ENCODE results near the gene CPT1C.

CPT1C gene

DNA sequence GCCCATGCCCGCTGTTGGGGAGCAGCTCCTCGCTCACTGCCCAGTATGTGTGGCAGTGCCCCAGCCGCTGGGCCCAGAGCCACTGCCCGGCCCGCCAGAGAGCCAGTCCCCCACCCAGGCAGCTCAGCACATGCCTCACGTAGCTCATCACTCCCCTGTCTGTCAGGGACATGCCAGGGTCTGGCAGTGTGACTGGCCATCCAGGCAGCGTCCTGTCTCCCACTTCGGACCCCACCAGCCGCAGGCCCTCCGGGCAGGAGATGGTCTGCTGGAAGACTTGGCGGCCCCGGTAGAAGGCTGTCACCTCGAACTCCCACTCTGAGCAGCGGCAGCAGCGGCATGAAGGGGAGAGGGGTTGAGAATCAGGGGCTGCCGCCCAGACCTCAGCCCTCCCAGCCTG lies 28.9 kb upstream of the CPT1C start:
- no peak overlapping the region for H3K4me3 ChIP-seq (ENCODE audit: low read depth, low read length)
- TF ChIP-seq, protein P1, sequence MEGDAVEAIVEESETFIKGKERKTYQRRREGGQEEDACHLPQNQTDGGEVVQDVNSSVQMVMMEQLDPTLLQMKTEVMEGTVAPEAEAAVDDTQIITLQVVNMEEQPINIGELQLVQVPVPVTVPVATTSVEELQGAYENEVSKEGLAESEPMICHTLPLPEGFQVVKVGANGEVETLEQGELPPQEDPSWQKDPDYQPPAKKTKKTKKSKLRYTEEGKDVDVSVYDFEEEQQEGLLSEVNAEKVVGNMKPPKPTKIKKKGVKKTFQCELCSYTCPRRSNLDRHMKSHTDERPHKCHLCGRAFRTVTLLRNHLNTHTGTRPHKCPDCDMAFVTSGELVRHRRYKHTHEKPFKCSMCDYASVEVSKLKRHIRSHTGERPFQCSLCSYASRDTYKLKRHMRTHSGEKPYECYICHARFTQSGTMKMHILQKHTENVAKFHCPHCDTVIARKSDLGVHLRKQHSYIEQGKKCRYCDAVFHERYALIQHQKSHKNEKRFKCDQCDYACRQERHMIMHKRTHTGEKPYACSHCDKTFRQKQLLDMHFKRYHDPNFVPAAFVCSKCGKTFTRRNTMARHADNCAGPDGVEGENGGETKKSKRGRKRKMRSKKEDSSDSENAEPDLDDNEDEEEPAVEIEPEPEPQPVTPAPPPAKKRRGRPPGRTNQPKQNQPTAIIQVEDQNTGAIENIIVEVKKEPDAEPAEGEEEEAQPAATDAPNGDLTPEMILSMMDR (IDR thresholded peaks at IDR 0.05; ENCODE audit: borderline replicate concordance, insufficient read depth, low read depth, low read length), result no peak

DNA sequence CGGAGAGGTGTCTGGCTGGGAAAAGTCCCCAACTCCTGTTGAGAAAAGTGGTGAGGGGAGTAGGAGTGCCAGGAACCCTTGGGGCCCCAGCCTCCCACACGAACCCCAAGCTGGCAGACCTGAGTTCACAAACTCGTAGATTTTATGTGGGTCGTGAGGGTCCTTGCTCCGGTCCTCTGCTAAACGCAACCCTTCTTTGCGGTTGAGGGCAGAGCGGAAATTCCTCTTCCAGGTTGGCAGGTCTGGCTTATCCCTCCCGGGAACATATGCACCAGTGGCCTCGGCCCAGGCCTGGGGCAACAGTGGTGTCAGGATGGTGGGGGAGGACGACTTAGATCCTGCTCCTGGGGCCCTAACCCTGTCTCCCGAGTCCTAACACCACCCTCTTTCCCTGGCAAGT lies 27.7 kb upstream of the CPT1C start:
- no peak overlapping the region for H3K4me3 ChIP-seq (ENCODE audit: low read depth, low read length)
- TF ChIP-seq, protein P1 (IDR thresholded peaks at IDR 0.05; ENCODE audit: borderline replicate concordance, insufficient read depth, low read depth, low read length), result no peak

DNA sequence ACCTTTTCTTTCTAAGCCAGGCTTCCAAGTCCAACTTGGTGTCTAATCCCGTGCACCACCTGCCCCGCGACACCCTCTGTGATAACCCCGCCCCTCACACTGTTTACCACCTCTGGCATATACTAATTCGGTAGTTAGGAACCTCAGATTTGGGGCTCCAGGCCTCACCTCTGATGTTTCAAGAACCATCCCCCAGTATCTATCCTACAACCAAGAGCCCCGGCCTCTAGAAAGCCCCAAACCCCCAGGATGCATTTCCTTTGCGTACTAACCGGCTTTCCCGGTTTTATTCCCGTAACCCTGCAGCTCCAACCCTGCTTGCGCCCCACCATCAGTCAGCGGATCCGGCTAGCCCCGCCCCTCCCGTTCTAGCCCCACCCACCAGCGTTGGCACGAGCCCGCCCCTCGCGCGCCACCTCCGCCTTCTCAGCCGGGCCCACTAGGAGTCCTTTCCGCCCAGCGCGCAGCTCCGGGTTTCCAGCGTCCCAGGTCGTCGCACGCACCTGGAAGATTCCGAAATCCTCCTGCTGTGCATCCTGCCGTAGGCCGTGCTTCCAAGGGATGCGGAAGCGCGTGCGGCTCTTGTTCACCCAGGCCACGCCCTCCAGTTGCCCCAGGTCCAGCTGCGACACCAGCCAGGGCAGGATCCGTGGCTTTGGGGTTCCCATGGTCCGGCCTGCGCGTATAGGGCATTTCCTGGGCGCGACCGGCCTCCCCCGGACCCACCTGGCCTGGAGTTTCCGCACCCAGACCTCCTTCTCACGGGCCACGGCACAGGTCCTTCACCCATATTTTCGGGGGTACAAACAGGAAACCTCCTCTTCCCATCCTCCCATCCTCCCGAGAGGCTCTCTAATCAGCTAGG lies 26.5 kb upstream of the CPT1C start:
- TF ChIP-seq, protein P1 (IDR thresholded peaks at IDR 0.05; ENCODE audit: borderline replicate concordance, insufficient read depth, low read depth, low read length), result no peak
- peak overlapping the region; percentile 75 for H3K4me3 ChIP-seq (ENCODE audit: low read depth, low read length)

DNA sequence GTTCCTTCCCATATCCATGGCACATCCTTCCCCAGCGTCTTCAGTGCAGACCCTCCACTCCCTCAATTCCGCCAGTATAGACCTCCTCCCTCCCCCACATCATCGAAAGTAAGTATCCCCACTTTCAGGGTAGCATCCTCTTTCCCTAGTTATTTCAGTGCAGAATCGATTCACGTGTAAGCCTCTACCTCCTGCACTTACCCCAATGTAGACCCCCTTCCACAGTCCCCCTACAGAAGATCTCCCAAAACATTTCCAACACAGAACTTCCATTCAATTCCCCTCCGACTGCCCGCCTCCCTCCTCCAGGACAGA lies 25.9 kb upstream of the CPT1C start:
- TF ChIP-seq, protein P1 (IDR thresholded peaks at IDR 0.05; ENCODE audit: borderline replicate concordance, insufficient read depth, low read depth, low read length), result no peak

DNA sequence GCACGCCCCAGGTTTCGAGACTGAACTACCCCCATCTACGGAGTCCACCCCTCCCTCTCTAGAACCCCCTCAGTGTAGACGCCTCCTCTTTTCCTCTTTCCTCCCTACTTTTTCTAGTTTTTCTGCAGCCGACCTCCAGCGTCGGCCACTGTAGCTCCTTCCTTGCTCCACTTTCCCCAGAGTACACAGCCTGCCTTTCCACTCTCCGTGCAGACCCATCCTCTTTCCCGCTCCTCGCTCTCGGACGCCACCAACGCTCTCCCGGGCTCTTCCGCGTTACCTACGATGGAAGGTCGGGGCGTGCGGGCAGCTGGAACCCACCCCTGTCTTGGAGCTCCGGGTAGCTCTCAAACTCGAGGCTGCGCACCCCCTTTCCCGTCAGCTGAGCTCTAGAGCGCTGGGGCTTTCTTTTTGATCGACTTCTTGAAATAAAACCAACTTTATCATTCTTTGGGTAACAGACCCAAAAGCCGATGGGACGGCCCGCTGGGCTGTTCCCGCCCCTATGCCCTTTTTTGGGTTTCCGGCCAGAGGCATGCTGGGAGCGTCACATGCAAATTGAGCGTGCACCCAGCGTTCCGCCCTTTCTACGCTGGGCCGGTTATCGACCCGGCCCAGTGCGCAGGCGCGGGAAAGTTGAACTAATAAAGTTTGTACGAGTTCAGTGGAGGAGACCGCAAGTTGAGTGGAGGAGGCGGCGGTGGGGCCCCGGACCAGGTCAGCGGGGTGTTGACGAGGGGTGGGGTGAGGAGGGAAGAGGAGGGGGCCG lies 25.4 kb upstream of the CPT1C start, which contains the start of the genes BCL2L12 and IRF3:
Gene BCL2L12, plus strand, starts transcription at position 583 of the 769 bp plus-strand sequence. CDS start 760 bp downstream, outside the sequence.
Gene IRF3, minus strand, starts transcription at position 507 of the 769 bp plus-strand sequence. CDS start 1,019 bp downstream, outside the sequence.
- H3K4me3 ChIP-seq (ENCODE audit: low read depth, low read length), result peak within 1 kb of the TSS; percentile 75
- TF ChIP-seq, protein P1 (IDR thresholded peaks at IDR 0.05; ENCODE audit: borderline replicate concordance, insufficient read depth, low read depth, low read length), result no peak

More for the DNA sequence above, 25.9 kb upstream of the CPT1C start:
- peak overlapping the region; percentile 75 for H3K4me3 ChIP-seq (ENCODE audit: low read depth, low read length)

DNA sequence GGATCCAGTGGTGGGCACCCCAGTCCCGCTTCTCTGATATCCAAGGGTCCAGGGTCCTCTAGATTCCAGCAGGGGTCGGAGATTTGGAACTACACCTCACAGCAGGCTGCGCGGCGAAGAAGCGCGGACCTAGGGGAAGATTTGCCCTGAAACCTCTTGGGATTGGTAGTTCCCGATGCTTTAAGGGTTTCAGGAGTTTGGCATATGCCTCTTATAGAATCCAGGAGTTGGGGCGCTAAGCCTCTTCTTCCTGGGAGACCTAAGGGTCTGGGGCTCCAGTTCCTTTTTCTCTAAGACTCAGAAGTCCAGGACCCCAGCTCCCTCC lies 24.8 kb upstream of the CPT1C start:
- peak overlapping the region; percentile 75 for H3K4me3 ChIP-seq (ENCODE audit: low read depth, low read length)
- TF ChIP-seq, protein P1 (IDR thresholded peaks at IDR 0.05; ENCODE audit: borderline replicate concordance, insufficient read depth, low read depth, low read length), result no peak
